Activated naive CD4-positive, alpha-beta T cell treated with anti-CD3 and anti-CD28 coated beads, Interleukin-2, amount 50 U/mL, for 72 hours (primary cell): ENCODE data around the gene PDE4D. TPM values are rescaled to one million over a fixed set of nuclear protein-coding genes. Genes with fewer than 3 reads are reported as not detected.
"Not testable (repeated sequence)": the region's sequence is repeated elsewhere in the genome, so short reads cannot be mapped to it uniquely, and the experiment has no call there.

Experiments
- ATAC-seq, 2 donors: fragments of 150-1000 bp; cut with Tn5 transposase; 2 replicates each; pipeline ENCODE4 v1.10.0; 2021; ENCODE audit warnings: mild to moderate bottlenecking in 2 of 2, moderate library complexity in 2 of 2
- DNase-seq, 2 donors: peaks; one replicate each; pipeline ENCODE4 v3.0.0; 2021 to 2022; ENCODE audit warnings: low spot score in 2 of 2
- H3K27ac Mint-ChIP-seq, 2 donors: one replicate each; pipeline ENCODE4 v1.8.0; 2022; ENCODE audit warnings: mild to moderate bottlenecking in 2 of 2, mixed read lengths in 2 of 2
- H3K36me3 Mint-ChIP-seq, 2 donors: one replicate each; pipeline ENCODE4 v1.8.0; 2022; ENCODE audit warnings: mixed read lengths in 2 of 2
- H3K9me3 Mint-ChIP-seq, 2 donors: one replicate each; pipeline ENCODE4 v1.8.0; 2022; ENCODE audit warnings: mixed read lengths in 2 of 2
- total RNA-seq, 2 donors: library from RNA; stranded (reverse); gene quantifications; one replicate each; pipeline ENCODE4 v1.2.3, GENCODE V29; 2022

The PDE4D gene
- total RNA-seq, 2 donors from 2014 or later: 31.1 to 86.7 TPM

DNA sequence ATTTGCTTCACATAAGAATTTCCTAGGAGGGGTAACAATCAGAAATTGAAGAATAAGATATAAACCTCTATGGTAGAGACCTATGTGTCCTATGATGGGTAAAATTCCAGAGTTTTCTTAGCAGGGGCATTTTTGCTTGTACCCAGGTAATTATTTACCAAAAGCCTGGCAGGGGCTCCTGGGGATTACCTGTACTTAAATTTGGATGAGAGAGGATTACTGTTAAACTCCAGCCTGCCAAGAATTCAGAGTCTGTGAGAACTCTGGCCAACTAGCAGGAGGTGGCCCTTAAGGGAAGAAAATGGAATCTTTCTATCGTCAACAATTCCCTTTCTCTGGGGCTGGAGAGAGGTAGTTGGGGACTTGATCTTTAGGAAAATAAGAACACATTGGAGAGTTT, 460.4 kb downstream of the PDE4D start:
- H3K9me3 Mint-ChIP-seq: no peaks in the 10 kb centered on the region

DNA sequence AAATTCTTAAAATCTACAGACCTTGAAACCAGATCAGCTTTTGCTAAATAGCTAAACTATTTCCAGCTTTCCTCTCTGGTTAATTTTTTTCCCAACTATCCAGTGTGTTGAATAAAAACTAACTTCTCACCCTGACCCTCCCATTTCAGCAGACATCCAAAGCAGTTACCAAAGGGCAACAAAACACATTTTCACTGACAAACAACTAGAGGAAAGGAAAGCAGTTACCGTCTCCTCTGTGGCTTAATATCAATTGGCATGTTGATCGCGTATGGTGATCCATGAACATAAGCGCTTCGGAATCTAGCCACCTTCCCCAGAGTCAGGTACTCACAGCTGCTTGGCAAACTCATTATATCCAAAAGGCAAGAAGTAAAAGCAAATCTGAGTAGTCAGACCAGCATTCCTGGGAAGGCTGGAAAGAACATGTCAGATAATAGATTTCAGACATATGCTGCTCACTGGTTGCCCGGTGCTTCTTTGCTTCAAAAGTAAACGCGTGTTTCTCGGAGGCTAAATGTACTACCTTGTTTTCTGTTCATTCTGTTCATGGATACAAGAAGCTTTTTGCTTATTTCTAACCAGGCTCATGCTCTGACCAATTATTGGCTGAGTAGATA, 463.4 kb downstream of the PDE4D start:
- DNase-seq: no peak

More for the DNA sequence above, 460.4 kb downstream of the PDE4D start:
- Mint-ChIP-seq H3K27ac (no peak overlapping the region), H3K36me3 (no peaks in the 10 kb centered on the region)
- DNase-seq (no peak), ATAC-seq (no peak)

GRCh38 chr5:59428391-59428790, 465.1 kb downstream of the PDE4D start:
- Mint-ChIP-seq H3K9me3 (no peaks in the 10 kb centered on the region), H3K27ac (no peak overlapping the region), H3K36me3 (no peaks in the 10 kb centered on the region)
- DNase-seq (no peak), ATAC-seq (no peak)

More for the DNA sequence above, 463.4 kb downstream of the PDE4D start:
- Mint-ChIP-seq H3K9me3 (no peaks in the 10 kb centered on the region), H3K27ac (no peak overlapping the region), H3K36me3 (no peaks in the 10 kb centered on the region)
- ATAC-seq: no peak

DNA sequence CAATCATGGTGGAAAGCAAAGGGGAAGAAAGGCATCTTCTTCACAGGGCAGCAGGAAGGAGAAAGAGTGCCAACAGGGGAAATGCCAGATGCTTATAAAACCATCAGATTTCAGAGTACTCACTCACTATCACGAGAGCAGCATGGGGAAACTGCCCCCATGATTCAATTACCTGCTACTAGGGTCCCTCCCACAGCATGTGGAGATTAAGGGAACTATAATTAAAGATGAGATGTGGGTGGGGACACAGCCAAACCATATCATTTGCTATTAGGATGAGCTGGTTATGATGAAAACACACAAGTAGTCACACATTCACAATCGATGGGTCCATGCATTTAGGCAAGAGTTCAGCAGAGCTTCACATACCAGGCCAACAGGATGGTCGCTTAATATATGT, 469.0 kb downstream of the PDE4D start:
- no peak for ATAC-seq
- no peak overlapping the region for H3K27ac Mint-ChIP-seq
- H3K36me3 Mint-ChIP-seq: no peaks in the 10 kb centered on the region

GRCh38 chr5:59423021-59423420, 470.5 kb downstream of the PDE4D start:
- no peak for ATAC-seq
- no peak for DNase-seq
- Mint-ChIP-seq H3K36me3 (no peaks in the 10 kb centered on the region), H3K27ac (no peak overlapping the region), H3K9me3 (no peaks in the 10 kb centered on the region)

More for the DNA sequence above, 469.0 kb downstream of the PDE4D start:
- no peak for DNase-seq
- H3K9me3 Mint-ChIP-seq: no peaks in the 10 kb centered on the region

- Mint-ChIP-seq H3K36me3 (no peaks in the 10 kb centered on the region), H3K9me3 (no peaks in the 10 kb centered on the region), H3K27ac (no peak overlapping the region)
- DNase-seq (no peak), ATAC-seq (no peak)
Observed at GRCh38 chr5:59421986-59422941, 471.3 kb downstream of the PDE4D start.

DNA sequence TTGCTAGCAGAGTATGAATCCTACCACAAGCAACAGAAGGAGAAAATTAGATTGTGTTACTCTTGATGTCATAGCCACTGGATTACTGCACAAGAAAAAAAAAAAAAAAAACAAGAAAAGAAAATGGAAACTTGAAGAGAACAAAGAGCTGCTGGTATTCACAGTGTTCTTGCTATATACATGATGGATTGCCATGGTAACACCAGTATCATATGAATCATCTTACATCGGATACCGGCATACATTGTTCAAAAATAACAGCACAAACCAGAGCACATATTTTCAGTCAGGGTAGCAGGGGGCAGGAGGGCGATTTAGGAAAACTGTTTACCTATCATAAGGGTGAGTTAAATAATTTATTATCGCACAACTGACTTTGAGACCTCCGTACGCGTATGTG, 472.9 kb downstream of the PDE4D start:
- no peak for ATAC-seq
- no peaks in the 10 kb centered on the region for H3K36me3 Mint-ChIP-seq
- H3K27ac Mint-ChIP-seq: no peak overlapping the region
- no peaks in the 10 kb centered on the region for H3K9me3 Mint-ChIP-seq
- DNase-seq: no peak

- Mint-ChIP-seq H3K36me3 (no peaks in the 10 kb centered on the region), H3K27ac (no peak overlapping the region), H3K9me3 (no peaks in the 10 kb centered on the region)
- ATAC-seq (no peak), DNase-seq (no peak)
Observed at GRCh38 chr5:59418808-59419207, 474.7 kb downstream of the PDE4D start.

GRCh38 chr5:59416451-59416850, 477.1 kb downstream of the PDE4D start:
- ATAC-seq (no peak), DNase-seq (no peak)
- H3K36me3 Mint-ChIP-seq: no peaks in the 10 kb centered on the region
- no peaks in the 10 kb centered on the region for H3K9me3 Mint-ChIP-seq
- no peak overlapping the region for H3K27ac Mint-ChIP-seq

DNA sequence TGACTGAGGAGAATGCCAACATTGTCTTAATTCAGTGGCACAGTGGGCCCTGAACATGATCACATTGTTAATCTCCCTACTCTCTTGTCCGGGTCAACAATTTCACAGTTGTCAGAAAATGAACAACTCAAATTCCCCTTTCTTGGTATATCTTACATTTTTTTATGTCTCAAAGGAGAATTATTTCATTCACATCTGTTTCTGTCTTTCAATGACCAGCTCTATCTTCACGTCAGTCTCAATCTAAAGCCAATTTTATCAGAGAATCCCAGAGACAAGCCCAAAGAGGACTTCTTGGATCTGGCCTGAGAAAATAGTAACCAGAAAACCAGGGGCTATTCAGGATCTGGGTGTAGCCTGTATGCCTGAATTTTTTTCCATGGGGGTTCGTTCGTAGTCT, 477.5 kb downstream of the PDE4D start:
- no peak for ATAC-seq
- Mint-ChIP-seq H3K9me3 (no peaks in the 10 kb centered on the region), H3K36me3 (no peaks in the 10 kb centered on the region), H3K27ac (no peak overlapping the region)
- DNase-seq: no peak

- DNase-seq (no peak), ATAC-seq (no peak)
- peaks cover 7% of the 10 kb centered on the region in 2 donors for H3K9me3 Mint-ChIP-seq
- no peak overlapping the region for H3K27ac Mint-ChIP-seq
- H3K36me3 Mint-ChIP-seq: peaks cover 0 to 14% of the 10 kb centered on the region in 2 donors
Observed at GRCh38 chr5:59412428-59412827, 481.1 kb downstream of the PDE4D start.

DNA sequence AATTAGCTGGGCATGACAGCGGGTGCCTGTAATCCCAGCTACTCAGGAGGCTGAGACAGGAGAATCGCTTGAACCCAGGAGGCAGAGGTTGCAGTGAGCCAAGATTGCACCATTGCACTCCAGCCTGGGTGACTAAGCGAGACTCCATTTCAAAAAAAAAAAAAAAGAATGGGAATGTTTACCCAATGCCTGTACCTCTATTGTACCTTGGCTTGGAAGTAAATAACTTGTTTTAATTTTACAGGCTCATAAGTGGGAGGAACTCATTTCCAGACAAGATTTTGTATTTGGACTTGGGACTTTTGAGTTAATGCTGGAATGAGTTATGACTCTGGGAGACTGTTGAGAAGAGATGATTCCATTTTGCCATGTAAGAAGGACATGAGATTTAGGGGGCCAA, 484.5 kb downstream of the PDE4D start:
- H3K36me3 Mint-ChIP-seq: peaks cover 0 to 23% of the 10 kb centered on the region in 2 donors
- ATAC-seq, H3K27ac Mint-ChIP-seq: not testable (repeated sequence)

GRCh38 chr5:59407967-59408366, 485.6 kb downstream of the PDE4D start:
- Mint-ChIP-seq H3K27ac (no peak overlapping the region), H3K9me3 (peaks cover 7 to 15% of the 10 kb centered on the region in 2 donors), H3K36me3 (peaks cover 0 to 23% of the 10 kb centered on the region in 2 donors)
- no peak for ATAC-seq
- DNase-seq: no peak

More for the DNA sequence above, 484.5 kb downstream of the PDE4D start:
- DNase-seq: not testable (repeated sequence)
- peaks cover 7 to 11% of the 10 kb centered on the region in 2 donors for H3K9me3 Mint-ChIP-seq

DNA sequence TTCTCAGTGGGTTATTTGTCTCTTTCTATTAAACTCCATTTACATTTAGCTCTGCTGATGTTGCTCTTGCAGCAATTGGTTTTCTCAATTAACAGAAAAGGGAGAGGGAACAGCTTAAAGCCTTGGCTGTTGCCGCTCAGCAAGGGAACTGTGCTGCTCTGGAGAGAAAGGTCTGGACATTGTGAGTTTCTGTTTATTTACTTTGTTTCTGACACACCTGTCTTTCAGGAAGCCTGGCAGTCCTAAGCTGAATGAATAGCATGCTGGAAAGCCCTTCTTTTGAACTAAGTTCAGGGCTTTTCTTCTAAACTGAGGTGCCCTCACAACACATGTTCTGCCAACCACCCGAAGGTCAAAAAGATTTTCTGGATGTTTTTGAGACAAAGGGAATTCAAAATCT, 491.9 kb downstream of the PDE4D start:
- Mint-ChIP-seq H3K36me3 (peaks cover 0 to 1% of the 10 kb centered on the region in 2 donors), H3K27ac (no peak overlapping the region), H3K9me3 (peaks cover 0 to 5% of the 10 kb centered on the region in 2 donors)
- DNase-seq (no peak), ATAC-seq (no peak)

DNA sequence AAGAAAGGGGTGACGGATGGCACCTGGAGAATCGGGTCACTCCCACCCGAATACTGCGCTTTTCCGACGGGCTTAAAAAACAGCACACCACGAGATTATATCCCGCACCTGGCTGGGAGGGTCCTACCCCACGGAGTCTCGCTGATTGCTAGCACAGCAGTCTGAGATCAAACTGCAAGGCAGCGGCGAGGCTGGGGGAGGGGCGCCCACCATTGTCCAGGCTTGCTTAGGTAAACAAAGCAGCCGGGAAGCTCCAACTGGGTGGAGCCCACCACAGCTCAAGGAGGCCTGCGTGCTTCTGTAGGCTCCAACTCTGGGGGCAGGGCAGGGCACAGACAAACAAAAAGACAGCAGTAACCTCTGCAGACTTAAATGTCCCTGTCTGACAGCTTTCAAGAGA, 498.6 kb downstream of the PDE4D start:
- not testable (repeated sequence) for H3K27ac Mint-ChIP-seq, H3K9me3 Mint-ChIP-seq

DNA sequence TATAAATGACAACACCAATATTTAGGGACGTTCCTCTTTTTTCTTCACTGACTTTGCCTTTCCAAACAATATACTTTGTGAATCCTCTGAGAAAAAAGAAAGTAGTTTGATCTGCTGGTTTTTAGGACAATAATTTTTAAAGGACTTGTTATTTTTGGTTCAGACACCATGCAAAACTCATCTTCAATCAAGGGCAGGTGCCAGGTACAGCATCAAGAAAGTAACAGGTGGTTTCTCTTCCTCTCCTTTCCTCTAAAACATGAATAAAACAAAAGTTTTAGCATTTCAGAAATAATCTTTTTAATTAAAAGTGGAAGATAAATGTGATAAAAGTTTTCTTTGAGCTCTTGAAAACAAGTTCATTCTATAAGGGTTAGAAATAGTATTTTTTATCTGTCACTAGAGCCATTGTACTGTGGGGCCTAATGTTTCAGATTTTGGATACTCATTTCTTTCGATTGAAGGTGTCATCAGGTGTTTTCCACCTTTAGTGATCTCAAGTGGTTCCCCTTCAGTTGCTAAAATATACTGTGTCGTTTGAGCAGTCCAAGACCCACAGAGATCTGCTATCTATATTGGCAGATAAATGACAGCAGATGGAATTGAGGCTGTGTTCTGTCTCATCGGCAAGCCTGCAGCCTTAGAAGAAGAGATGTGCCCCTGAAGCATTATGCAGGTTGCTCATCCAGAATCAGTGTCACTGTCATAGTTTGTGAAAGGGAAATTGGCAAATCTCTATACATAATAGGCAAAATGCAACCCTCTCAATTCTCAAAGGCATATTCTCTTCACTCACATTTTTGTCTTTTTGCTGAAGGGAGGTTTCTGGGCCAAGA, 499.7 kb downstream of the PDE4D start:
- H3K27ac Mint-ChIP-seq: no peak overlapping the region
- no peak for DNase-seq
- H3K9me3 Mint-ChIP-seq: no peaks in the 10 kb centered on the region
- no peaks in the 10 kb centered on the region for H3K36me3 Mint-ChIP-seq
- no peak for ATAC-seq

More for the DNA sequence above, 498.6 kb downstream of the PDE4D start:
- not testable (repeated sequence) for DNase-seq, ATAC-seq, H3K36me3 Mint-ChIP-seq

- Mint-ChIP-seq H3K9me3 (no peaks in the 10 kb centered on the region), H3K27ac (no peak overlapping the region), H3K36me3 (no peaks in the 10 kb centered on the region)
- ATAC-seq (no peak), DNase-seq (no peak)
Observed at GRCh38 chr5:59391576-59391975, 501.9 kb downstream of the PDE4D start.
